ENCODE measurements around the gene CLINT1.

DNA sequence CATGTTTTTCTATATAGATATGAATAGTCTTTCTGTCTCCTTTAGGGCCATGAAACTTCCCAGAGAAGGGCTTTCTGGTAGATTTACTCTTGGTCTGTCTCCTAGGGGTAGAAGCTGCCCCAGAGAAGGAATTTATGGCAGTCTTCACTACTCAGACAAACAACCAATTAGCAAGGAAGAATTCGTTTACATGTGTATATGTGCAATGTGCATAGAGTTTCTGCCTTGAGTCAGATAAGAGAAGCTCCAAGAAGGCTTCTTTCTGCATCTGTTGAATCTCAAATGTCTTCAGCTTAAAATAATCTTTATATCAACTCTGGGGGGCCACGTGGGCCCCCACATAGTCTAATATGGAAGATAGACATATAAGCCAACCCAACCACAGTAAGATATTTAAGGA is 7.6 kb upstream of the CLINT1 start:
- no peak for TF ChIP-seq TAF1 (IDR thresholded peaks at IDR 0.05; ENCODE audit: low read depth)
- TF ChIP-seq MAX (IDR thresholded peaks at IDR 0.05): no peak
- TF ChIP-seq FOXM1 (IDR thresholded peaks at IDR 0.05; ENCODE audit: borderline replicate concordance, low read depth): no peak
